Middle frontal gyrus (tissue), 1 donor: ENCODE data around the gene SSR1.

Experiments used
- DNase-seq: peaks from one replicate; pipeline ENCODE4 v3.0.0-alpha.2; 2015; ENCODE audit warnings: low spot score; ENCODE audit errors: extremely low spot score

SSR1 gene

GRCh38 chr6:7258231-7258763 is 54.7 kb downstream of the SSR1 start:
- no peak for DNase-seq

- DNase-seq, result no peak
These were observed 55.3 kb downstream of the SSR1 start for GRCh38 chr6:7257521-7258230.

GRCh38 chr6:7256785-7257184 is 56.2 kb downstream of the SSR1 start:
- no peak for DNase-seq

- no peak for DNase-seq
These were observed 57.1 kb downstream of the SSR1 start for GRCh38 chr6:7255918-7256317.

GRCh38 chr6:7254980-7255835 is 57.8 kb downstream of the SSR1 start:
- no peak for DNase-seq

GRCh38 chr6:7252390-7252789 is 60.6 kb downstream of the SSR1 start:
- no peak for DNase-seq

GRCh38 chr6:7251646-7252260 is 61.2 kb downstream of the SSR1 start:
- DNase-seq, result no peak

GRCh38 chr6:7250812-7251211 is 62.2 kb downstream of the SSR1 start:
- DNase-seq, result no peak

- DNase-seq, result no peak
These were observed 62.9 kb downstream of the SSR1 start for GRCh38 chr6:7249946-7250643.

- DNase-seq, result no peak
These were observed 63.6 kb downstream of the SSR1 start for GRCh38 chr6:7249391-7249790.

- DNase-seq, result no peak
These were observed 65.2 kb downstream of the SSR1 start for GRCh38 chr6:7247828-7248227.

GRCh38 chr6:7247179-7247456 is 65.9 kb downstream of the SSR1 start:
- DNase-seq, result no peak

GRCh38 chr6:7246401-7247178 is 66.4 kb downstream of the SSR1 start:
- DNase-seq, result no peak

GRCh38 chr6:7245668-7246393 is 67.2 kb downstream of the SSR1 start:
- DNase-seq, result no peak

- DNase-seq, result peak; percentile 31
These were observed 69.6 kb downstream of the SSR1 start for GRCh38 chr6:7243179-7243981.

- DNase-seq, result no peak
These were observed 70.2 kb downstream of the SSR1 start for GRCh38 chr6:7242835-7243178.

- no peak for DNase-seq
These were observed 71.0 kb downstream of the SSR1 start for GRCh38 chr6:7241709-7242645.

GRCh38 chr6:7241160-7241559 is 71.8 kb downstream of the SSR1 start:
- no peak for DNase-seq
